Endothelial cell (in vitro differentiated cells): ENCODE measurements around the gene BCAR3. TPM values are rescaled to one million over a fixed set of nuclear protein-coding genes. Genes with fewer than 3 reads are reported as not detected.
"Not testable (repeated sequence)": the region's sequence is repeated elsewhere in the genome, so short reads cannot be mapped to it uniquely, and the experiment has no call there.

Experiments
- DNase-seq: peaks from one replicate; pipeline ENCODE4 v3.0.0; 2021; ENCODE audit warnings: low spot score
- H3K27ac Mint-ChIP-seq: one replicate; pipeline ENCODE4 v1.8.0; 2021; ENCODE audit warnings: mixed read lengths, inconsistent platforms; ENCODE audit not compliant: unreplicated experiment
- H3K27me3 Mint-ChIP-seq: one replicate; pipeline ENCODE4 v1.8.0; 2021; ENCODE audit warnings: mild to moderate bottlenecking, moderate library complexity, mixed read lengths, inconsistent platforms; ENCODE audit not compliant: unreplicated experiment
- H3K36me3 Mint-ChIP-seq: one replicate; pipeline ENCODE4 v1.8.0; 2021; ENCODE audit warnings: mild to moderate bottlenecking, low read depth, mixed read lengths, inconsistent platforms; ENCODE audit not compliant: unreplicated experiment
- H3K4me1 Mint-ChIP-seq: one replicate; pipeline ENCODE4 v1.8.0; 2021; ENCODE audit warnings: mild to moderate bottlenecking, mixed read lengths, inconsistent platforms; ENCODE audit not compliant: unreplicated experiment
- H3K4me3 Mint-ChIP-seq: one replicate; pipeline ENCODE4 v1.8.0; 2021; ENCODE audit warnings: mild to moderate bottlenecking, mixed read lengths, inconsistent platforms; ENCODE audit not compliant: unreplicated experiment
- H3K9me3 Mint-ChIP-seq: one replicate; pipeline ENCODE4 v1.8.0; 2021; ENCODE audit warnings: mixed read lengths, inconsistent platforms; ENCODE audit not compliant: unreplicated experiment
- total RNA-seq: library from RNA; stranded (reverse); fragmentation: NEBNext Ultra II Directional; extraction: Animal tissue kit (Norgen Biotek cat#: 25700); gene quantifications from one replicate; pipeline ENCODE4 v1.2.1, GENCODE V29; 2021; ENCODE audit not compliant: unreplicated experiment
- TF ChIP-seq, protein P1 (sequence below): fragments of 200-600 bp; sonication (generic); IDR thresholded peaks from one replicate; pipeline ENCODE4 v1.5.0; 2021; ENCODE audit warnings: antibody characterized with exemption; ENCODE audit not compliant: unreplicated experiment

BCAR3 gene
- total RNA-seq, 1 donor from 2014 or later, result 19.9 TPM

DNA sequence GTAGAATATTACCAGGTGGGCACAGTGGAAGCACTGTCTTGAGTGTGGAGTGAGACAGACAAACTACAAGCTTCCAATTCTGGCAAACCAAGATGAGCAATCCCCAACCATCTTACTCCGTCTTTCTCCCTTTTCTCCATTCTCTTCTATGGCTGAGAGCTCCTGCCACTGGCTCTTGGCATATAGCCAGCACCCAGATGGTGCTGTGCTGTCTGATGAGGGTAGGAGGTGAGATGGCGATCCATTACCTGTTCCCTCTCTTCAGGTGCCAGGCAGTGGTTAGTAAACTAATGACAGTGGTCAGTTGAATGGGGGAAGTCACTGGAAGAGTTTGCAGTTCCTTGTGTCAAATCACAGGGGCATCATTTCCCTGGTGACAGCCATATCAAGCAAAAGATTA is 125.3 kb downstream of the BCAR3 start:
- peaks cover 12% of the 10 kb centered on the region for H3K36me3 Mint-ChIP-seq
- peaks cover 6% of the 10 kb centered on the region for H3K27me3 Mint-ChIP-seq
- H3K27ac Mint-ChIP-seq, result no peak overlapping the region
- no peaks in the 10 kb centered on the region for H3K9me3 Mint-ChIP-seq
- peaks cover 55% of the 10 kb centered on the region for H3K4me1 Mint-ChIP-seq
- H3K4me3 Mint-ChIP-seq, result no peak overlapping the region
- TF ChIP-seq, protein P1, sequence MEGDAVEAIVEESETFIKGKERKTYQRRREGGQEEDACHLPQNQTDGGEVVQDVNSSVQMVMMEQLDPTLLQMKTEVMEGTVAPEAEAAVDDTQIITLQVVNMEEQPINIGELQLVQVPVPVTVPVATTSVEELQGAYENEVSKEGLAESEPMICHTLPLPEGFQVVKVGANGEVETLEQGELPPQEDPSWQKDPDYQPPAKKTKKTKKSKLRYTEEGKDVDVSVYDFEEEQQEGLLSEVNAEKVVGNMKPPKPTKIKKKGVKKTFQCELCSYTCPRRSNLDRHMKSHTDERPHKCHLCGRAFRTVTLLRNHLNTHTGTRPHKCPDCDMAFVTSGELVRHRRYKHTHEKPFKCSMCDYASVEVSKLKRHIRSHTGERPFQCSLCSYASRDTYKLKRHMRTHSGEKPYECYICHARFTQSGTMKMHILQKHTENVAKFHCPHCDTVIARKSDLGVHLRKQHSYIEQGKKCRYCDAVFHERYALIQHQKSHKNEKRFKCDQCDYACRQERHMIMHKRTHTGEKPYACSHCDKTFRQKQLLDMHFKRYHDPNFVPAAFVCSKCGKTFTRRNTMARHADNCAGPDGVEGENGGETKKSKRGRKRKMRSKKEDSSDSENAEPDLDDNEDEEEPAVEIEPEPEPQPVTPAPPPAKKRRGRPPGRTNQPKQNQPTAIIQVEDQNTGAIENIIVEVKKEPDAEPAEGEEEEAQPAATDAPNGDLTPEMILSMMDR, result no peak
- no peak for DNase-seq

DNA sequence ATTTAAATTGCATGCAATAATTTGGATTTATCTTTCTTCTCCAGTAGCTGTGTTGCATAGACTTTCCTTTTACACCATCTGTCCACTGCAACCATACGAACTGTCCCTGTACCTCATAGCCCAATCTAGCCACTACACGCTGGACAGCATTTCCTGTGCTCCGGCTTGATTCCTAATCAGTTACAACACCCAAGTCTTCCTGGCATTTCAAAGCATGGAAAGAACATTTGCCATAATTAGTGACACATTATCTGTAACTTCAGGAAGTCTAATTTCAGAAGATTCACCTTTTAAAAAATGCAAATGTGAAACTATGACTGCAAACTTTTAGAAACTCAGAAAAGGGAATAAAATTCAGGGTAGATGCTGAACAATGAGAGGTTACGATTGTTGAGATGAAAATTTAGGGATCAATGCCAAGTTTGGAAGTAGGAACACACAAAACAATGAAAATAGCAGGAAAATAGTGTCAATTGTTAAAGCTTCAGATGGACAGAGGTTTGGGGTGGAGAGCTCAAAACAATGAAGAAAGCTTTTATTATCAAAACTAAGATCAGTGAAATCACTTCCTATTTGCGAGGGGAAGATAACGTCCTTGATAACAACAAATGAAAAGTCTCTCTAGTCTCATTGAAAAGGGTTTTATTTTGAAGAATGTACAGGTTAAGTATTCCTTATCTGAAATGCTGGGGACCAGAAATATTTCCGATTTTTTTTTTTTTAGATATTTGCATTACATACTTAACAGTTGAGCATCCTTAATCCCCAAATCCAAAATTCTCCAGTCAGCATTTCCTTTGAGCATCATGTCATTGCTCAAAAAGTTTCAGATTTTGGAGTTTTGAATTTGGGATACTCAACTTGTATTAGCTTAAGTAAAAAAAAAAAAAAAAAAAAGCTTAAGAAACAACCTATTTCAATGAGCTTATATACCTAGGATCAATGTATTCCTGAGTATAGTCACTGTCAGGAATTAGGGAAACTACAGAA is 126.5 kb downstream of the BCAR3 start:
- no peak overlapping the region for H3K4me3 Mint-ChIP-seq
- H3K27me3 Mint-ChIP-seq, result peaks cover 6% of the 10 kb centered on the region
- DNase-seq, result no peak
- peaks cover 20% of the 10 kb centered on the region for H3K36me3 Mint-ChIP-seq
- peak overlapping the region; percentile 87 for H3K27ac Mint-ChIP-seq
- H3K4me1 Mint-ChIP-seq, result peaks cover 55% of the 10 kb centered on the region
- H3K9me3 Mint-ChIP-seq, result no peaks in the 10 kb centered on the region
- TF ChIP-seq, protein P1, result no peak

DNA sequence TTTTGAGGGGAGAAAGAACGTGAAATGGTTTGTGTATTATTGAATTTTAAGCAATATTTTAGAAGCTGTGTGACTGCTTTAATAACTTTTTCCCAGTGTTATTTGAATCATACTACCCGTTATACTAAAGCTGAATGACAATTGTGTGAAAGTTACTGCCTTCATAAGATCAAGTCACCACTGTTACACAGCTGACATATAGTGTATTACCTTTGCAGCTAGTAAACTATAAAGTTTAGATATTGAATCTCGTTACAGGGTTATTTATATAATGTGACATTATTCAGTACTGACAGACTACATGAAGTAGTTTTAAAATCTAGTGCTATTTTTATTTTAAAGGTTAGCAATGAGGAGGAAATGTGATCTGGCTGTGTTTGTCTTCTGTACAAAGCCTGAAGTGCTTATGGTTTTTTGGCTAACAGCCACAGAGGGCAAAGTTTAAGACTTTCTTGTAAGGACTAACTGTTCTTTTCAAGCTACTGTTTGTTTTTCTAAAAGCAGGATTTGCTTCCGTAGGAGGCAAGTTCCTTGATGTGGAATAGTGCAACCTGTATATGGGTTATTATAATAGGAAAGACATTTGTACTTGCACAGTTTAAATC is 127.6 kb downstream of the BCAR3 start:
- DNase-seq, result not testable (repeated sequence)

DNA sequence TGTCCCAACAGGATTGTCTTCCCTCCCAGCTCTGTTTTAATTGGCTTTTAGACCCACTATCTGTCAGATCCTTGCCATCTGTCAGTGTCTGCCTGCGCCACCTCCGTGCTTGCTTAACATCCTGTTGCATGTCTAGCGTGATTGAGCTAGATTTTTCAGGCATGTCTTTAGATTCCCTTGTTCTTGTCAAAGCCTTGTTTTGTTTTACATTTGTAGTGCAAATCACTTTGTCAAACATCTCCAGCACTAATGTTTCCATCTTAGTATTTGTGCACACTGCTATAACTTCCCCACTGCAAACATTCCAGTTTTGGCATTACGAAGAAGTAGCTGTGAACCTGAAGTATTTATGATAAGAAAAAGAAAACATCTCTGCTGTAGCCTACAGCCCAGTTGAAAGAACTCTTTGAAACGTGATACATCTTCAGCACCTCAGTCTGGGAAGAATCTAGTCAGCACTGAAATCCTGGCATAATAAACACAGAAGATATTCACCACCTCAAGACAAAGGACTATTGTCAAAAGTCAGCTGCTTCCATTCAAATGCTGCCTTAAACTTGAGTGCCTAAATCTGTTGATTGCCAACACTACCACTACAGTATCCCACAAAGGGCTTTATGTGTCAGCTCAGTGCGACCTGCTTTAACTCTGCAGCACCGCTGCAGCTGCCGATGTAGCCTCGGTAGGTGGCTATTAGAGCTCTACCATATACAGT is 128.7 kb downstream of the BCAR3 start:
- peaks cover 45% of the 10 kb centered on the region for H3K4me1 Mint-ChIP-seq
- peak overlapping the region; percentile 77 for H3K27ac Mint-ChIP-seq
- TF ChIP-seq, protein P1, result no peak
- no peak for DNase-seq
- peak overlapping the region; percentile 24 for H3K4me3 Mint-ChIP-seq
- H3K9me3 Mint-ChIP-seq, result no peaks in the 10 kb centered on the region
- H3K36me3 Mint-ChIP-seq, result peaks cover 23% of the 10 kb centered on the region
- peaks cover 5% of the 10 kb centered on the region for H3K27me3 Mint-ChIP-seq

More for the DNA sequence above, 127.6 kb downstream of the BCAR3 start:
- H3K27ac Mint-ChIP-seq, result peak overlapping the region; percentile 81
- peaks cover 47% of the 10 kb centered on the region for H3K4me1 Mint-ChIP-seq
- not testable (repeated sequence) for H3K27me3 Mint-ChIP-seq, H3K9me3 Mint-ChIP-seq
- H3K4me3 Mint-ChIP-seq, result peak overlapping the region; percentile 34
- peaks cover 20% of the 10 kb centered on the region for H3K36me3 Mint-ChIP-seq

DNA sequence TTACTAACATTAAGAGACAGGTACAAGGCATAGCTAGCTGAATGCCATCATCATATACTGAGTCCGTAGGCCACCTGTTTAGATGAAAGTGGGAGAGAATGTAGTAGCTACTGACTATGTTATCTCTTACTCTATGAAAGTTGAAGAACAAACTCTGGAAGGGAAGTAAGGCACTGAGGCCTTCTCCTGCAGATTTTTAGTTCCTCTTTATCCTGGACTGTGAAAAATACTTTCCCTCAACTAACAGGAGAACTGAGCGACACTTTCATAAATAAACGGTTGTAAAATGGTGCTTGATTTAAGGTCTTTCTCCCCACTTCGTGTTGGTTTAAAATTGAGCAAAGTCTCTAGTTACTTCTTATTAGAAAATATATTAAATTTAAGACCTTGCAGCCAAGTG is 131.8 kb downstream of the BCAR3 start:
- no peak for DNase-seq
- TF ChIP-seq, protein P1, result no peak
- no peaks in the 10 kb centered on the region for H3K9me3 Mint-ChIP-seq
- peaks cover 4% of the 10 kb centered on the region for H3K27me3 Mint-ChIP-seq
- H3K27ac Mint-ChIP-seq, result no peak overlapping the region
- H3K36me3 Mint-ChIP-seq, result peaks cover 28% of the 10 kb centered on the region
- H3K4me3 Mint-ChIP-seq, result no peak overlapping the region
- H3K4me1 Mint-ChIP-seq, result peaks cover 37% of the 10 kb centered on the region
